Sigmoid colon (tissue), 4 donors: ENCODE measurements around the gene IL27RA.
"Not testable (repeated sequence)": the region's sequence is repeated elsewhere in the genome, so short reads cannot be mapped to it uniquely, and the experiment has no call there.

Source experiments
- EP300 ChIP-seq, 4 donors: sonication (generic); formaldehyde crosslinking; IDR thresholded peaks; one replicate each; pipeline ENCODE4 v1.6.1; 2017; ENCODE audit warnings: antibody characterized with exemption in 4 of 4
- POLR2A ChIP-seq, 2 donors: fragments of 450-650 bp; IDR thresholded peaks; one replicate each; pipeline ENCODE4 v1.6.1; 2016; ENCODE audit warnings: antibody characterized with exemption in 2 of 2, mild to moderate bottlenecking in 2 of 2, moderate library complexity in 2 of 2
- POLR2AphosphoS5 ChIP-seq, 4 donors: sonication (generic); formaldehyde crosslinking; IDR thresholded peaks; one replicate each; pipeline ENCODE4 v1.6.1; 2017; ENCODE audit warnings: antibody characterized with exemption in 4 of 4
- TF ChIP-seq, protein P1 (sequence below), 4 experiments: fragments of 450-650 bp in 3 of 4; fragments of 200-600 bp in 1 of 4; IDR thresholded peaks; one replicate each; pipeline ENCODE4 v1.5.1; 2016 to 2019; ENCODE audit warnings: antibody characterized with exemption in 4 of 4, mild to moderate bottlenecking in 3 of 4, moderate library complexity in 2 of 4

DNA sequence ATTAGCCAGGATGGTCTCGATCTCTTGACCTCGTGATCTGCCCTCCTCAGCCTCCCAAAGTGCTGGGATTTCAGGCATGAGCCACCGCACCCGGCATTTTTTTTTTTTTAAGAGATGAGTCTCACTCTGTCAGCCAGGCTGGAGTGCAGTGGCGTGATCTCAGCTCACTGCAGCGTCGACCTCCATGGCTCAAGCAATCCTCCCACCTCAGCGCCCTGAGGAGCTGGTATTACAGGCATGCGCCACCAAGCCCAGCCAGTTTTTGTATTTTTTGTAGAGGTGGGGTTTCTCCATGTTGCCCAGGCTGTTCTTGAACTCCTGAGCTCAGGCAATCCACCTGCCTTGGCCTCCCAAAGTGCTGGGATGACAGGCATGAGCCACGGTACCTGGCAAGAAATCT, 16.3 kb downstream of the IL27RA start:
- TF ChIP-seq POLR2A, EP300, POLR2AphosphoS5 (IDR thresholded peaks at IDR 0.05): not testable (repeated sequence)
- TF ChIP-seq, protein P1, sequence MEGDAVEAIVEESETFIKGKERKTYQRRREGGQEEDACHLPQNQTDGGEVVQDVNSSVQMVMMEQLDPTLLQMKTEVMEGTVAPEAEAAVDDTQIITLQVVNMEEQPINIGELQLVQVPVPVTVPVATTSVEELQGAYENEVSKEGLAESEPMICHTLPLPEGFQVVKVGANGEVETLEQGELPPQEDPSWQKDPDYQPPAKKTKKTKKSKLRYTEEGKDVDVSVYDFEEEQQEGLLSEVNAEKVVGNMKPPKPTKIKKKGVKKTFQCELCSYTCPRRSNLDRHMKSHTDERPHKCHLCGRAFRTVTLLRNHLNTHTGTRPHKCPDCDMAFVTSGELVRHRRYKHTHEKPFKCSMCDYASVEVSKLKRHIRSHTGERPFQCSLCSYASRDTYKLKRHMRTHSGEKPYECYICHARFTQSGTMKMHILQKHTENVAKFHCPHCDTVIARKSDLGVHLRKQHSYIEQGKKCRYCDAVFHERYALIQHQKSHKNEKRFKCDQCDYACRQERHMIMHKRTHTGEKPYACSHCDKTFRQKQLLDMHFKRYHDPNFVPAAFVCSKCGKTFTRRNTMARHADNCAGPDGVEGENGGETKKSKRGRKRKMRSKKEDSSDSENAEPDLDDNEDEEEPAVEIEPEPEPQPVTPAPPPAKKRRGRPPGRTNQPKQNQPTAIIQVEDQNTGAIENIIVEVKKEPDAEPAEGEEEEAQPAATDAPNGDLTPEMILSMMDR (IDR thresholded peaks at IDR 0.05) = not testable (repeated sequence)
